Measurements from ENCODE around the gene CRIM1.

CRIM1 gene

GRCh38 chr2:36357847-36358659 is 2.5 kb downstream of the CRIM1 start:
- H3K4me1 ChIP-seq, result peaks cover 0 to 64% (median 43%) of the 10 kb centered on the region in 4 donors
- H3K4me3 ChIP-seq, result peak overlapping the region; percentile 94
- peak in 1 of 2 experiments; percentile 53 for TF ChIP-seq CTCF (IDR thresholded peaks at IDR 0.05)
- intact Hi-C loops (cut with DNase I; ENCODE audit: low total_unique reads), result loop anchor here (5.0 kb wide), 1 partner anchor 99 kb away; no protein-coding TSS in a partner anchor
- peak overlapping the region; percentile 92 to 97 for H3K27ac ChIP-seq
- DNase-seq, result no peak
- no peaks in the 10 kb centered on the region for H3K27me3 ChIP-seq
- H3K9me3 ChIP-seq, result no peaks in the 10 kb centered on the region
- no peaks in the 10 kb centered on the region for H3K36me3 ChIP-seq

- Histone ChIP-seq H3K36me3 (no peaks in the 10 kb centered on the region), H3K9me3 (no peaks in the 10 kb centered on the region), H3K4me1 (peaks cover 0 to 64% (median 47%) of the 10 kb centered on the region in 4 donors), H3K27ac (peak overlapping the region; percentile 92 to 97), H3K27me3 (no peaks in the 10 kb centered on the region), H3K4me3 (peak overlapping the region; percentile 94)
- no peak for DNase-seq
- intact Hi-C loops (cut with DNase I; ENCODE audit: low total_unique reads), result loop anchor here (5.0 kb wide), 1 partner anchor 98 kb away; no protein-coding TSS in a partner anchor
- TF ChIP-seq CTCF (IDR thresholded peaks at IDR 0.05), result peak; percentile 28 to 41
These were observed 3.5 kb downstream of the CRIM1 start for GRCh38 chr2:36359067-36359466.

GRCh38 chr2:36360063-36360462 is 4.5 kb downstream of the CRIM1 start:
- no peaks in the 10 kb centered on the region for H3K9me3 ChIP-seq
- DNase-seq, result no peak
- H3K4me1 ChIP-seq, result peaks cover 0 to 64% (median 54%) of the 10 kb centered on the region in 4 donors
- H3K4me3 ChIP-seq, result peak overlapping the region; percentile 94
- no peak for TF ChIP-seq CTCF (IDR thresholded peaks at IDR 0.05)
- no peaks in the 10 kb centered on the region for H3K27me3 ChIP-seq
- intact Hi-C loops (cut with DNase I; ENCODE audit: low total_unique reads), result loop anchor here (10.0 kb wide), 1 partner anchor 55 kb away; no protein-coding TSS in a partner anchor
- peak overlapping the region; percentile 92 to 97 for H3K27ac ChIP-seq
- H3K36me3 ChIP-seq, result no peaks in the 10 kb centered on the region

GRCh38 chr2:36360834-36361233 is 5.3 kb downstream of the CRIM1 start:
- intact Hi-C loops (cut with DNase I; ENCODE audit: low total_unique reads), result loop anchor here (10.0 kb wide), 1 partner anchor 54 kb away; no protein-coding TSS in a partner anchor
- no peak for TF ChIP-seq CTCF (IDR thresholded peaks at IDR 0.05)
- H3K27ac ChIP-seq, result peak overlapping the region; percentile 92 to 97
- peaks cover 0 to 72% (median 59%) of the 10 kb centered on the region in 4 donors for H3K4me1 ChIP-seq
- no peaks in the 10 kb centered on the region for H3K27me3 ChIP-seq
- H3K4me3 ChIP-seq, result peak overlapping the region in 1 of 2 donors; percentile 94
- no peaks in the 10 kb centered on the region for H3K36me3 ChIP-seq
- no peaks in the 10 kb centered on the region for H3K9me3 ChIP-seq
- DNase-seq, result no peak

GRCh38 chr2:36361396-36361795 is 5.8 kb downstream of the CRIM1 start:
- intact Hi-C loops (cut with DNase I; ENCODE audit: low total_unique reads), result loop anchor here (10.0 kb wide), 1 partner anchor 53 kb away; no protein-coding TSS in a partner anchor
- H3K27ac ChIP-seq, result peak overlapping the region; percentile 92 to 97

More at GRCh38 chr2:36361396-36361795, 5.8 kb downstream of the CRIM1 start:
- peaks cover 0 to 78% (median 65%) of the 10 kb centered on the region in 4 donors for H3K4me1 ChIP-seq
- no peak for DNase-seq
- peak overlapping the region in 1 of 2 donors; percentile 3 for H3K4me3 ChIP-seq
- H3K36me3 ChIP-seq, result no peaks in the 10 kb centered on the region
- H3K9me3 ChIP-seq, result no peaks in the 10 kb centered on the region
- TF ChIP-seq CTCF (IDR thresholded peaks at IDR 0.05), result no peak
- H3K27me3 ChIP-seq, result no peaks in the 10 kb centered on the region
